ENCODE results near the gene IGSF9B. TPM values are rescaled to one million over a fixed set of nuclear protein-coding genes. Genes with fewer than 3 reads are reported as not detected.

IGSF9B gene
- total and polyA plus RNA-seq, 9 of the 15 experiments (the other 6 are each of a cell fraction or from before 2014, with no cell fraction given), result 0.09 TPM; not detected in 8

DNA sequence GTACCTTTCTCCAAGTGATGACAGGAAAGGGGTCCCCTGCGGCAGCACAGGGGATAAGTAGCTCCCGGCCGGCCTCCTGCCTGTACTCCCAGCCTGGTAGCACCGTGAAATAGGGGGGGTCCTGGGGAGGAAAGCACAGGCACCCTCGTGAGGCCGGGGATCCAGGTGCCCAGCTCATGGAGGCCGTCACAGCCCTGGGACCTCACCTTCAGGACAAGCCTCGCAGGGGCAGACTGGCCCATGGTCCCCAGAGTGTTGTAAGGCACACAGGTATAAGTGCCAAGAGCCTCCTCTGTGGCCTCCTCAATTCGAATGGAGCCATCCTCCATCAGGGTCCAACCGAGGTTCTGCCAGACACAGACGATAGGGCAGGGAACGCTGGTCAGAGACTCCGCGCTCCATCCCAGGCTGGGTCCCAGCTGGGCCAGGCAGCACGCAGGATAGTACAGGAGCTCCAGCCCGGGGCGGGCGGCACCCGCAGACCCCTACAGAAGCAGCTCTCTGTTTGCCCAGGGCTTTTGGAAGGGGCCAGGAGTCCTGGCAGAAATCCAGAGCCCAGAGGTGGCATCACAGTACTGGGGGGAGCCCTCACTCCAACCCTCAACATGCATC, 25.2 kb downstream of the IGSF9B start (continued):
- TF ChIP-seq, protein P1, sequence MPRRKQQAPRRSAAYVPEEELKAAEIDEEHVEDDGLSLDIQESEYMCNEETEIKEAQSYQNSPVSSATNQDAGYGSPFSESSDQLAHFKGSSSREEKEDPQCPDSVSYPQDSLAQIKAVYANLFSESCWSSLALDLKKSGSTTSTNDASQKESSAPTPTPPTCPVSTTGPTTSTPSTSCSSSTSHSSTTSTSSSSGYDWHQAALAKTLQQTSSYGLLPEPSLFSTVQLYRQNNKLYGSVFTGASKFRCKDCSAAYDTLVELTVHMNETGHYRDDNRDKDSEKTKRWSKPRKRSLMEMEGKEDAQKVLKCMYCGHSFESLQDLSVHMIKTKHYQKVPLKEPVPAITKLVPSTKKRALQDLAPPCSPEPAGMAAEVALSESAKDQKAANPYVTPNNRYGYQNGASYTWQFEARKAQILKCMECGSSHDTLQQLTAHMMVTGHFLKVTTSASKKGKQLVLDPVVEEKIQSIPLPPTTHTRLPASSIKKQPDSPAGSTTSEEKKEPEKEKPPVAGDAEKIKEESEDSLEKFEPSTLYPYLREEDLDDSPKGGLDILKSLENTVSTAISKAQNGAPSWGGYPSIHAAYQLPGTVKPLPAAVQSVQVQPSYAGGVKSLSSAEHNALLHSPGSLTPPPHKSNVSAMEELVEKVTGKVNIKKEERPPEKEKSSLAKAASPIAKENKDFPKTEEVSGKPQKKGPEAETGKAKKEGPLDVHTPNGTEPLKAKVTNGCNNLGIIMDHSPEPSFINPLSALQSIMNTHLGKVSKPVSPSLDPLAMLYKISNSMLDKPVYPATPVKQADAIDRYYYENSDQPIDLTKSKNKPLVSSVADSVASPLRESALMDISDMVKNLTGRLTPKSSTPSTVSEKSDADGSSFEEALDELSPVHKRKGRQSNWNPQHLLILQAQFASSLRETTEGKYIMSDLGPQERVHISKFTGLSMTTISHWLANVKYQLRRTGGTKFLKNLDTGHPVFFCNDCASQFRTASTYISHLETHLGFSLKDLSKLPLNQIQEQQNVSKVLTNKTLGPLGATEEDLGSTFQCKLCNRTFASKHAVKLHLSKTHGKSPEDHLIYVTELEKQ (CRISPR knock-in tag; IDR thresholded peaks at IDR 0.05), result no peak
- TF ChIP-seq FOXA3 (CRISPR knock-in tag; conservative IDR thresholded peaks at IDR 0.05 in 1 of 2, IDR thresholded peaks at IDR 0.05 in 1 of 2), result no peak
- TF ChIP-seq TBL1XR1 (IDR thresholded peaks at IDR 0.05; ENCODE audit: low read length in 2 of 2), result no peak
- TF ChIP-seq, protein P2, sequence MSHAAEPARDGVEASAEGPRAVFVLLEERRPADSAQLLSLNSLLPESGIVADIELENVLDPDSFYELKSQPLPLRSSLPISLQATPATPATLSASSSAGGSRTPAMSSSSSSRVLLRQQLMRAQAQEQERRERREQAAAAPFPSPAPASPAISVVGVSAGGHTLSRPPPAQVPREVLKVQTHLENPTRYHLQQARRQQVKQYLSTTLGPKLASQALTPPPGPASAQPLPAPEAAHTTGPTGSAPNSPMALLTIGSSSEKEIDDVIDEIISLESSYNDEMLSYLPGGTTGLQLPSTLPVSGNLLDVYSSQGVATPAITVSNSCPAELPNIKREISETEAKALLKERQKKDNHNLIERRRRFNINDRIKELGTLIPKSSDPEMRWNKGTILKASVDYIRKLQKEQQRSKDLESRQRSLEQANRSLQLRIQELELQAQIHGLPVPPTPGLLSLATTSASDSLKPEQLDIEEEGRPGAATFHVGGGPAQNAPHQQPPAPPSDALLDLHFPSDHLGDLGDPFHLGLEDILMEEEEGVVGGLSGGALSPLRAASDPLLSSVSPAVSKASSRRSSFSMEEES (CRISPR knock-in tag; IDR thresholded peaks at IDR 0.05), result no peak
- no peak for TF ChIP-seq DACH1 (IDR thresholded peaks at IDR 0.05; ENCODE audit: partially characterized antibody)
- TF ChIP-seq ZNF311 (CRISPR knock-in tag; IDR thresholded peaks at IDR 0.05), result no peak
- no peak for TF ChIP-seq ZNF318 (IDR thresholded peaks at IDR 0.05; ENCODE audit: borderline replicate concordance in 1 of 2, low read depth in 1 of 2)
- no peak for TF ChIP-seq FOXO4 (CRISPR knock-in tag; IDR thresholded peaks at IDR 0.05)
- TF ChIP-seq ZNF41 (CRISPR knock-in tag; conservative IDR thresholded peaks at IDR 0.05), result no peak
